BE2C (cell line): ENCODE results near the gene JARID2.

Source experiments
- DNase-seq: peaks from one replicate; pipeline ENCODE4 v3.0.0-alpha.2; 2020
- H3K27me3 ChIP-seq: fragments of 250-450 bp; sonication (Bioruptor Pico); 2 replicates; pipeline ENCODE4 v1.5.1; 2020; ENCODE audit warnings: mild to moderate bottlenecking
- H3K36me3 ChIP-seq: fragments of 250-450 bp; sonication (Bioruptor Pico); 2 replicates; pipeline ENCODE4 v1.5.1; 2020; ENCODE audit warnings: mild to moderate bottlenecking
- H3K4me1 ChIP-seq: fragments of 250-450 bp; sonication (Bioruptor Pico); 2 replicates; pipeline ENCODE4 v1.5.1; 2020
- H3K4me3 ChIP-seq: 2 replicates; pipeline ENCODE4 v1.5.1; 2011; ENCODE audit warnings: low read depth, low read length
- H3K9me3 ChIP-seq: fragments of 250-450 bp; sonication (Bioruptor Pico); 2 replicates; pipeline ENCODE4 v1.5.1; 2020
- CTCF ChIP-seq: IDR thresholded peaks from 2 replicates; pipeline ENCODE4 v1.5.1; 2012; ENCODE audit warnings: mild to moderate bottlenecking, low read depth, low read length

Gene JARID2

DNA sequence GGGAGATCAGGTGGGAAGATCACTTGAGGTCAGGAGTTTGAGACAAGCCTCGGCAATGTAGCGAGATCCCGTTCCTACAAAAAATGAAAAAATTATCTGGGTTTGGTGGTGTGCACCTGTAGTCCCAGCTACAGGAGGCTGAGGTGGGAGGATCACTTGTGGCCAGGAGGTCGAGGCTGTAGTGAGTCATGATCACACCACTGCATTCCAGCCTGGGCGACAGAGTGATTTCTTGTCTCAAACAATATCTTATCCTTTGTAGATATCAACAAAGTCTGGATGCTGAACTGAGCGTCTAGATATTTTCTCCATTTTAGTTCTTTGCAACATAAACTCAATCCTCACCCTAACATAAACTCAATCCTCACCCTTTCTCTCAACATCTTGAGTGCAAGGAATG is 219.3 kb downstream of the JARID2 start:
- Histone ChIP-seq H3K9me3 (no peaks in the 10 kb centered on the region), H3K4me3 (no peak overlapping the region), H3K4me1 (peaks cover 7% of the 10 kb centered on the region; the same call in 1 of the 2 replicates), H3K36me3 (peaks cover 5% of the 10 kb centered on the region; the same call in 1 of the 2 replicates), H3K27me3 (no peaks in the 10 kb centered on the region)
- no peak for TF ChIP-seq CTCF
- DNase-seq = no peak

DNA sequence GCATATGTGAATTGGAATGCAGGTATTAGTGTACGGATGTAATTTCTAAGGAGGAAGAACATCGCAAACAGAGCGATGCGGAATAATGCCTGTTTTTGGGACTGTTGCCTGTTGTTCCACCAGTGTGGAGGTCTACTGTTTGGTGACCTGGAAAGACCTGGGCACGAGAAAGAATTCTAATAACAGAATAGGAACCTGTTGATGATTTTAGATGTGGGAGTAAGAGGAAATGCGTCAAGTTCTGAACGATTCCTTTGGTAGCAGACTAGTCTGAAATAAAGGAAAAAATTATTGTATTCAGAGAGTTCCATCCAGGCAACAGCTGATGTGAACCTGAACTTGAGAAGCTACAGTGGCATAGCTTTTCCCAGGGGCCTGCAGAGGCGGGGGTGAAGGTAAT is 224.9 kb downstream of the JARID2 start:
- no peak for DNase-seq
- H3K4me3 ChIP-seq = no peak overlapping the region
- no peak for TF ChIP-seq CTCF

DNA sequence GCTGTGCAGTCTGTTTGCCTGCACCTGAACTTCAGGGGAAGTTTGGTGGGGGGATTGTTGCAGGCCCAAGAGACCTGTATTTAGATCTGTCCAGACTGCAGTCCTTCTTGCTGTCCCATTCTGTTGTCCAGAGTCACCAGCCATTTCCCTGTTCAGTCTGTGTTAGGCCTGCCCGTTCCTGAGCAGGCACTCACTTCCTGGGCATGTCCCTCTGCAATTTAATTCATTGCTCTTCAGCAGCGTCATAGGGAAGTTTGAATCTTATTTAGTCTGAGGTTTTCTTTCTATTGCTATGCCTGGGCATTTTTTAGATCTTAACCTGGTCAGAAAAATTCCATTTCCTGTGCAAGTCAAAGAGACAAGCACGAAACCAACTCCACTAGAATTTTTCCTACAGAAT is 226.8 kb downstream of the JARID2 start:
- H3K9me3 ChIP-seq = no peaks in the 10 kb centered on the region
- H3K27me3 ChIP-seq = no peaks in the 10 kb centered on the region
- no peak for TF ChIP-seq CTCF
- peaks cover 3% of the 10 kb centered on the region for H3K4me1 ChIP-seq
- no peak for DNase-seq
- peaks cover 5% of the 10 kb centered on the region for H3K36me3 ChIP-seq
- no peak overlapping the region for H3K4me3 ChIP-seq

More for the DNA sequence above, 224.9 kb downstream of the JARID2 start:
- Histone ChIP-seq H3K4me1 (peaks cover 3% of the 10 kb centered on the region), H3K36me3 (peaks cover 5% of the 10 kb centered on the region), H3K9me3 (no peaks in the 10 kb centered on the region), H3K27me3 (no peaks in the 10 kb centered on the region)

- Histone ChIP-seq H3K27me3 (no peaks in the 10 kb centered on the region), H3K36me3 (peaks cover 5% of the 10 kb centered on the region), H3K4me1 (peaks cover 3% of the 10 kb centered on the region), H3K4me3 (no peak overlapping the region), H3K9me3 (no peaks in the 10 kb centered on the region)
- TF ChIP-seq CTCF = no peak
- DNase-seq = no peak
Observed at GRCh38 chr6:15473174-15473573, 227.3 kb downstream of the JARID2 start.

- peaks cover 3% of the 10 kb centered on the region for H3K4me1 ChIP-seq
- H3K27me3 ChIP-seq = no peaks in the 10 kb centered on the region
- peaks cover 2% of the 10 kb centered on the region for H3K36me3 ChIP-seq
- no peaks in the 10 kb centered on the region for H3K9me3 ChIP-seq
- H3K4me3 ChIP-seq = no peak overlapping the region
- no peak for TF ChIP-seq CTCF
- no peak for DNase-seq
Observed at GRCh38 chr6:15473741-15474161, 227.9 kb downstream of the JARID2 start.

DNA sequence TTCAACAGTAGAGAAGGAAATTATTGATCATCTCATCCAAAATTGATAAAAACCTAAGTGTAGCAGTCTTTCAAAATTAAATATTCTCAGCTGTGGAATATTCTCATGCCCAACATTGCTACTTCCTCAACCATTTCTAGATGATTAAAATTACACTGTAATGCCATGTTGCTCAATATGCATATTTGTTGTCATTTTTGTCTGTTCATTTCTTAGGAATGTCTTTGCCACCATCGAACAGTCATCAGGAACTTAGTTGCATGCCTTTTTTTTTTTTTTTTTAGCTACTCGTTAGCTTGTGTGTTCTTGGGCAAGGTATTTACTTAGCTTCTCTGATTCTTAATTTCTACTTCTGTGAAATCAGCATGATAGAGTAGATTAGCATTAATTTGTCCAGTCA is 228.3 kb downstream of the JARID2 start:
- Histone ChIP-seq H3K4me1 (peaks cover 3% of the 10 kb centered on the region), H3K9me3 (no peaks in the 10 kb centered on the region), H3K4me3 (no peak overlapping the region), H3K27me3 (no peaks in the 10 kb centered on the region), H3K36me3 (no peaks in the 10 kb centered on the region; the same call in 1 of the 2 replicates)
- TF ChIP-seq CTCF = no peak
- DNase-seq = no peak
